H1 (cell line): Measurements from ENCODE around the gene SNAPC2. TPM values are rescaled to one million over a fixed set of nuclear protein-coding genes. Genes with fewer than 3 reads are reported as not detected.

ENCODE experiments used
- CTCF ChIA-PET: fragments of 300-600 bp; sonication (Branson Sonifier 250); formaldehyde crosslinking; loops from one replicate; lab custom pipeline; 2021; ENCODE audit not compliant: partially characterized antibody; lab: Charles Lee
- POLR2A ChIA-PET: fragments of 300-600 bp; sonication (Branson Sonifier 250); formaldehyde crosslinking; loops from one replicate; lab custom pipeline; 2021; ENCODE audit warnings: inconsistent platforms; ENCODE audit not compliant: partially characterized antibody; lab: Charles Lee
- DNase-seq, 2 experiments: peaks; one replicate each; pipeline versions ENCODE4 v3.0.0 to v3.0.0-alpha.2; 2010 to 2022; ENCODE audit warnings: low spot score in 2 of 2, low read depth in 1 of 2, mixed read lengths in 1 of 2
- FAIRE-seq: peaks from 2 replicates; lab custom pipeline; 2011; peaks lifted over from hg19 to GRCh38; lab: Jason Lieb, UNC
- H2AFZ ChIP-seq: 2 replicates; pipeline ENCODE4 v1.8.1; 2012; ENCODE audit warnings: low read length, inconsistent platforms
- H2AK5ac ChIP-seq: 2 replicates; pipeline ENCODE4 v1.6.1; 2013; ENCODE audit warnings: low read depth, low read length
- H2BK120ac ChIP-seq: replicated peaks from 2 replicates; pipeline ENCODE3; 2013; ENCODE audit warnings: low read depth, low read length, inconsistent platforms
- H2BK12ac ChIP-seq: 2 replicates; pipeline ENCODE4 v1.6.1; 2013; ENCODE audit warnings: low read depth, low read length
- H2BK15ac ChIP-seq: 2 replicates; pipeline ENCODE4 v1.6.1; 2013; ENCODE audit warnings: low read length
- H2BK20ac ChIP-seq: 2 replicates; pipeline ENCODE4 v1.6.1; 2013; ENCODE audit warnings: low read length
- H2BK5ac ChIP-seq: 2 replicates; pipeline ENCODE4 v1.6.1; 2013; ENCODE audit warnings: low read depth, low read length
- H3K14ac ChIP-seq: 2 replicates; pipeline ENCODE4 v1.6.1; 2013; ENCODE audit warnings: inconsistent platforms; ENCODE audit not compliant: insufficient read length
- H3K18ac ChIP-seq: 2 replicates; pipeline ENCODE4 v1.6.1; 2013; ENCODE audit warnings: low read length; ENCODE audit errors: extremely low read depth
- H3K23ac ChIP-seq: 2 replicates; pipeline ENCODE4 v1.6.1; 2013; ENCODE audit warnings: inconsistent platforms; ENCODE audit not compliant: insufficient read length
- H3K23me2 ChIP-seq: 2 replicates; pipeline ENCODE4 v1.6.1; 2013; ENCODE audit warnings: low read depth, low read length
- H3K27ac ChIP-seq: 2 replicates; pipeline ENCODE4 v1.6.1; 2011; ENCODE audit warnings: low read depth, low read length, inconsistent platforms
- H3K27me3 ChIP-seq, 4 experiments: replicated peaks in 1 of 4; 1 replicate in 1 of 4; 2 replicates in 3 of 4; pipeline versions ENCODE4 v1.6.1 to v1.8.1; 2011 to 2013; ENCODE audit warnings: low read length in 3 of 4, mild to moderate bottlenecking in 3 of 4, inconsistent platforms in 2 of 4, mixed read lengths in 2 of 4, moderate library complexity in 1 of 4; ENCODE audit not compliant: control insufficient read depth in 3 of 4, insufficient read depth in 3 of 4; ENCODE audit errors: extremely low read depth in 1 of 4
- H3K36me3 ChIP-seq, 4 experiments: 2 replicates each; pipeline versions ENCODE4 v1.6.1 to v1.8.1; 2011 to 2013; ENCODE audit warnings: mild to moderate bottlenecking in 4 of 4, low read length in 3 of 4, moderate library complexity in 2 of 4, control low read depth in 1 of 4, inconsistent platforms in 1 of 4; ENCODE audit not compliant: insufficient read depth in 4 of 4, control insufficient read depth in 2 of 4
- H3K4ac ChIP-seq: replicated peaks from 2 replicates; pipeline ENCODE3; 2013; ENCODE audit warnings: low read length, low read depth, mixed read lengths, inconsistent platforms; ENCODE audit not compliant: insufficient read length
- H3K4me1 ChIP-seq, 4 experiments: replicated peaks in 1 of 4; 1 replicate in 1 of 4; 2 replicates in 3 of 4; pipeline versions ENCODE4 v1.6.1 to v1.8.1; 2011 to 2013; ENCODE audit warnings: low read length in 3 of 4, inconsistent platforms in 2 of 4, mixed read lengths in 1 of 4; ENCODE audit not compliant: insufficient read depth in 4 of 4, control insufficient read depth in 3 of 4
- H3K4me2 ChIP-seq, 2 experiments: 2 replicates each; pipeline versions ENCODE4 v1.6.1 to v1.8.1; 2011 to 2013; ENCODE audit warnings: low read depth in 2 of 2, low read length in 2 of 2, control low read depth in 1 of 2, inconsistent platforms in 1 of 2, mild to moderate bottlenecking in 1 of 2; ENCODE audit not compliant: insufficient read depth in 1 of 2
- H3K4me3 ChIP-seq, 4 experiments: fragments of 200-600, 300-600 bp in 1 of 4; sonication (generic), shearing (Covaris generic), sonication (Bioruptor Twin) in 1 of 4; 2 replicates each; pipeline versions ENCODE4 v1.5.1 to v1.8.1; 2011 to 2016; ENCODE audit warnings: low read length in 4 of 4, low read depth in 3 of 4, control low read depth in 2 of 4, inconsistent platforms in 2 of 4, mild to moderate bottlenecking in 2 of 4, mixed read lengths in 1 of 4, moderate library complexity in 1 of 4; ENCODE audit not compliant: insufficient read depth in 2 of 4; ENCODE audit errors: extremely low read depth in 1 of 4
- H3K56ac ChIP-seq: replicated peaks from 2 replicates; pipeline ENCODE3; 2013; ENCODE audit warnings: low read depth, mild to moderate bottlenecking, mixed read lengths, low read length, inconsistent platforms; ENCODE audit not compliant: insufficient read length
- H3K79me1 ChIP-seq: 2 replicates; pipeline ENCODE4 v1.6.1; 2013; ENCODE audit warnings: low read depth, low read length, control low read depth
- H3K79me2 ChIP-seq, 2 experiments: 2 replicates each; pipeline versions ENCODE4 v1.6.1 to v1.8.1; 2012 to 2013; ENCODE audit warnings: low read length in 2 of 2, mild to moderate bottlenecking in 2 of 2, inconsistent platforms in 1 of 2; ENCODE audit not compliant: insufficient read depth in 2 of 2, control insufficient read depth in 1 of 2
- H3K9ac ChIP-seq, 4 experiments: replicated peaks in 1 of 4; 1 replicate in 1 of 4; 2 replicates in 3 of 4; pipeline versions ENCODE4 v1.6.1 to v1.8.1; 2011 to 2013; ENCODE audit warnings: low read depth in 3 of 4, low read length in 3 of 4, control low read depth in 2 of 4, mild to moderate bottlenecking in 2 of 4, moderate library complexity in 2 of 4, inconsistent platforms in 1 of 4; ENCODE audit errors: extremely low read depth in 1 of 4
- H3K9me3 ChIP-seq, 2 experiments: 2 replicates each; pipeline versions ENCODE4 v1.6.1 to v1.8.1; 2012 to 2013; ENCODE audit warnings: mild to moderate bottlenecking in 2 of 2, moderate library complexity in 2 of 2, control low read depth in 1 of 2, inconsistent platforms in 1 of 2, low read depth in 1 of 2, low read length in 1 of 2, mixed read lengths in 1 of 2; ENCODE audit not compliant: insufficient read depth in 2 of 2
- H4K20me1 ChIP-seq, 2 experiments: replicated peaks in 1 of 2; 2 replicates each; pipeline versions ENCODE3 to v1.8.1; 2011 to 2013; ENCODE audit warnings: inconsistent platforms in 2 of 2, low read length in 2 of 2, mild to moderate bottlenecking in 1 of 2; ENCODE audit not compliant: insufficient read depth in 2 of 2, control insufficient read depth in 1 of 2
- H4K5ac ChIP-seq: 2 replicates; pipeline ENCODE4 v1.6.1; 2013; ENCODE audit warnings: low read length, low read depth, mixed read lengths, inconsistent platforms; ENCODE audit not compliant: insufficient read length
- H4K8ac ChIP-seq: 2 replicates; pipeline ENCODE4 v1.8.0; 2013; ENCODE audit warnings: mild to moderate bottlenecking, moderate library complexity, low read length, inconsistent platforms; ENCODE audit not compliant: insufficient read depth; ENCODE audit errors: extremely low read depth
- H4K91ac ChIP-seq: replicated peaks from 2 replicates; pipeline ENCODE3; 2013; ENCODE audit warnings: low read length, mixed read lengths, inconsistent platforms; ENCODE audit not compliant: insufficient read length
- BRCA1 ChIP-seq: IDR thresholded peaks from 2 replicates; pipeline ENCODE4 v1.6.1; 2012; ENCODE audit warnings: low read depth, low read length, improper control_type of control experiment
- GABPA ChIP-seq: IDR thresholded peaks from 2 replicates; pipeline ENCODE4 v1.6.1; 2011; ENCODE audit warnings: mild to moderate bottlenecking, low read length, moderate library complexity, borderline replicate concordance; ENCODE audit not compliant: insufficient read depth
- JUN ChIP-seq: IDR thresholded peaks from 2 replicates; pipeline ENCODE4 v1.6.1; 2011; ENCODE audit warnings: low read depth, mild to moderate bottlenecking, improper control_type of control experiment, low read length
- WGBS, 2 experiments: shearing (Covaris generic) in 1 of 2; methylation state at CpG; one replicate each; pipeline versions ENCODE4 v1.1.6 to v1.1.7; 2013 to 2015; ENCODE audit warnings: low lambda C conversion rate in 2 of 2, mixed read lengths in 2 of 2, inconsistent platforms in 1 of 2, low coverage in 1 of 2, missing lambda C conversion rate in 1 of 2; ENCODE audit not compliant: insufficient replicate concordance in 2 of 2, insufficient coverage in 1 of 2, insufficient read length in 1 of 2; ENCODE audit errors: extremely low coverage in 1 of 2, missing lambda C conversion rate in 1 of 2; 5-methylcytosine and 5-hydroxymethylcytosine counted together
- polyA plus RNA-seq, 7 experiments: library from polyadenylated mRNA; depleted of rRNA in 3 of 7; stranded (reverse) in 5 of 7; unstranded in 2 of 7; fragments of >200 nt in 5 of 7; fragments of 200-250 nt in 2 of 7; gene quantifications; 1 replicate in 5 of 7; 2 replicates in 1 of 7; 4 replicates in 1 of 7; pipeline versions ENCODE4 v1.2.1 to v1.2.3, GENCODE V29; 2011 to 2013; ENCODE audit warnings: missing spikeins in 2 of 7, mixed read lengths in 2 of 7
- total RNA-seq: library from RNA; stranded (reverse); fragmentation: NEBNext Ultra II Directional; extraction: Animal tissue kit (Norgen Biotek cat#: 25700); gene quantifications from 2 replicates; pipeline ENCODE4 v1.2.1, GENCODE V29; 2021

The SNAPC2 gene
- total and polyA plus RNA-seq, 2 of the 8 experiments (the other 6 are each of a cell fraction or from before 2014, with no cell fraction given): 18.2 to 20.3 TPM

GRCh38 chr19:7921302-7921966, 1.3 kb downstream of the SNAPC2 start:
- Histone ChIP-seq H2BK15ac (no peak overlapping the region), H3K9ac (peak overlapping the region in 1 of 4 experiments; percentile 45; a peak in 2 of 7 replicates), H3K36me3 (no peaks in the 10 kb centered on the region; a peak in 1 of 8 replicates), H2BK20ac (no peak overlapping the region), H3K23me2 (peaks cover 23% of the 10 kb centered on the region), H3K14ac (no peak overlapping the region), H3K27me3 (peaks cover 8 to 25% (median 22%) of the 10 kb centered on the region in 4 experiments; a peak in 6 of 7 replicates), H4K5ac (no peak overlapping the region), H3K23ac (no peak overlapping the region), H4K20me1 (peaks cover 8 to 10% of the 10 kb centered on the region in 2 experiments), H2BK5ac (no peak overlapping the region), H2AK5ac (no peak overlapping the region), H3K4me3 (peak overlapping the region; percentile 28 to 53 (median 40); a peak in 6 of 8 replicates), H3K79me1 (no peaks in the 10 kb centered on the region), H2AFZ (no peak overlapping the region), H3K9me3 (no peaks in the 10 kb centered on the region), H3K4me1 (peaks cover 0 to 27% (median 15%) of the 10 kb centered on the region in 4 experiments; a peak in 5 of 7 replicates), H2BK120ac (no peak overlapping the region), H3K4ac (no peak overlapping the region), H3K79me2 (no peaks in the 10 kb centered on the region), H3K18ac (no peak overlapping the region), H4K8ac (peak overlapping the region; percentile 22; the same call in 1 of the 2 replicates), H3K4me2 (peak overlapping the region; percentile 72), H2BK12ac (no peak overlapping the region), H3K56ac (no peak overlapping the region), H3K27ac (no peak overlapping the region), H4K91ac (no peak overlapping the region)
- DNase-seq (no peak), FAIRE-seq (no peak)
- CTCF ChIA-PET: interaction anchor here (0.6 to 9.0 kb wide), 16 partner anchors 7 to 131 kb away, joined by 3 to 112 read pairs (median 4); partner anchors contain the start of genes CCL25, MAP2K7, PRR36 and TIMM44
- WGBS, 2 experiments: 91% methylated on average over 17 of the region's 17 CpGs; no CpG with 5 or more reads in 1 of the 2 experiments
- POLR2A ChIA-PET: interaction anchor here (1.1 to 10.6 kb wide), 9 partner anchors 9 to 399 kb away, joined by 3 to 106 read pairs (median 10); partner anchors contain the start of genes MAP2K7, NDUFA7, RPS28 and TIMM44
- TF ChIP-seq BRCA1: no peak
- no peak for TF ChIP-seq GABPA
- TF ChIP-seq JUN: no peak
